HG03442 (cell line): ENCODE data around the gene HDAC4.
"Not testable (repeated sequence)": the region's sequence is repeated elsewhere in the genome, so short reads cannot be mapped to it uniquely, and the experiment has no call there.

ENCODE experiments used
- ATAC-seq: cut with Tn5 transposase; IDR thresholded peaks from one replicate; pipeline ENCODE4 v1.9.1; 2021; ENCODE audit warnings: mild to moderate bottlenecking, moderate library complexity; ENCODE audit not compliant: unreplicated experiment

Gene HDAC4

DNA sequence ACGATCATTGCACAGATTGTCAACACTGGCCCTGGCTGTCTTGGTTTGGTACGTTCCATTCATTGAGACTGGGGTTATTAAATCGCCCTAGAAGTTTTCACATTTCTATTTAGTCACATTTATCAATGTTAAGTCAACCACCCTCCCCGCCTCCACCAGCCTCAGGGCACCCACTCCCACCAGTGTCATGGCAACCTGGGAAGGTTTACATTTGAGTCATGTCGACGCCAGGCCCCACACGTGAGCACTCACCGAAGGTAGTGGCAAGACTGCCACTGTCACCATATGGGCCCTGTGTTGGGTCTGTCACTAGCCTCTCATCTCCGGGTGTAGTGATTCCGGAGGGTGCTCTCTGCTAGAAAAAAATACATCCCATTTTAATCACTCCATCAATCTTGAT, 358.8 kb downstream of the HDAC4 start:
- ATAC-seq, result no peak

DNA sequence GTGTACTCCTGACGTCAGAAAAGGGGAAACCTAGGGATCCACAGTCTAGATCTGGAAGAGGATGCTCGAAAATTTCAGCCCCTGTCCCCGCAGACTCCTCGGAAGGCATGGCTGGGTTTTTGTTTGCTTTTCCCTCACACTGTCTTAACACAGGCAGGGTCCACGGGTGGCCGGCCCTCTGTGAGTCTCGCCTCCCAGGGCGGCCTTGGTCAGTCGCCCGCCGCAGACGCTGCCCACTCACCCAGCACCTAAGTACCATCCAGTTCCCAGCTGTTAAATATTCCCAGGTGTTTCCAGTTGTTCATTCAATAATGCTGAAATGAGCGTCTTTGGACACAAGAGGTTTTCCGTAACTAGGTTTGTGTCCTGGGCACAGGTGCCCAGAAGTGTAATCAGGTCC, 359.8 kb downstream of the HDAC4 start:
- no peak for ATAC-seq

GRCh38 chr2:239040152-239040761, 360.6 kb downstream of the HDAC4 start:
- ATAC-seq, result no peak

DNA sequence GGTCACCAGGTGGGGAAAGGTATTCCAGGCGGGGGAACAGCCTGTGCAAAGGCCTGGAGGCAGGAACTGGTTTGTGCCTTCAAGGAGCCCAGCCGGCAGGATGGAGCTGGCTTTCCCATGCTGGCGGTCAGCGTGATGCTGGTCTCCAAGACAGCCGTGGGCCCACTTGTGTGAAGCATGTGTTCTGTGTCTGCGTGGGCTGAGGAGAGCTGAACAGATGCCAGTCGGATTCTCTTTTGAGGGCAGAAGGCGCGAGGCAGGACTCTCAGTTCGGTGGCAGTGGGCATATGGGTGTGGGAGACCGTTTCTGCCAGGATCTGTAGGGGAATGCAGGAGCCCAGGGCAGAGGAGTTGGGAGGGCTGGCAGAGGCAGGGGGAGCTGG, 361.4 kb downstream of the HDAC4 start:
- ATAC-seq, result no peak

- no peak for ATAC-seq
These were observed 361.9 kb downstream of the HDAC4 start for GRCh38 chr2:239038773-239039478.

DNA sequence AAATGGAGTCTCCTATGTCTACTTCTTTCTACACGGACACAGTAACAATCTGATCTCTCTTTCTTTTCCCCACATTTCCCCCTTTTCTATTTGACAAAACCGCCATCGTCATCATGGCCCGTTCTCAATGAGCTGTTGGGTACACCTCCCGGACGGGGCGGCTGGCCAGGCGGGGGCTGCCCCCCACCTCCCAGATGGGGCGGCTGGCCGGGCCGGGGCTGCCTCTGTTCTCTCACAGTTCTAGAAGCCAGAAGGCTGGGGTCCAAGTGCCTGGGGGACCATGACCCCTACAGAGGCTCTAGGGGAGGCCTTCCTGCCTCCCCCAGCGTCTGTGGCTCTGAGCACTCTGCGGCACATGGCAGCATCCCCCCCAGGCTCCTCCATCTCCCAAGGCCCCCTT, 362.5 kb downstream of the HDAC4 start:
- not testable (repeated sequence) for ATAC-seq

GRCh38 chr2:239037559-239037910, 363.3 kb downstream of the HDAC4 start:
- ATAC-seq, result no peak

DNA sequence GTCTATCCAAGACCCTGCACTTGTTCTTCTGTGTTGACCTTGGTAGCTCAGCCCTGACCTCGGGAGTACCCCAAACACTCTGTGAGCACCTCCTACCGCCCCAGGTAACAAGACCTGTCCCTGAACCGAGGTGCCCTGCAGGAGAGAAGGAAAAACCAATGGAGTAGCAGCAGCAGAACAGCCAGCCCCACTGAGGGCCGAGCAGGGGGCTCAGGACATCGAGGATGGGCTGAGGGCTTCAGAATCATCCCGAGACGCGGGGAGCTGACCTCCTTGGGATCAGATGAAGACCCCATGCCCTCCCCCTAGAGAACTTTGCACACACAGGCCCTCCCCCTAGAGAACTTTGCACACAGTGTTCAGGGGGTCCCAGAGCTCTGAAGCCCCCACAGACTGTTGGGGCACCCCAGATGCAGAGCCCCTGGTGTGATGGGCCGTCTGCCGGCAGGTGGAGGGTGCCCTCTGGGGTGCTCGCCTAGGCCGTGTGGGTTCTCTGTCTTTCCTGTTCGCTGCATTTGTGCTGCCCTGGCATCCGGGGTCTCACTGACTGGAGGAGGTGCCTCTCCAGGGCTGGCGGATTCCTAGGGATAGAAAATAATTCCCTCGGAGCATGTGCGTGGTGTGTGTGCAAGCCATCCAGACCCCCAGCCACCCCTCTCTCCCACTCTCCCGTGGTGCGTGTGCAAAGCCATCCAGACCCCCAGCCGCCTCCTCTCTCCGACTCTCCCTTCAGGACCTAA, 363.8 kb downstream of the HDAC4 start:
- ATAC-seq, result no peak

DNA sequence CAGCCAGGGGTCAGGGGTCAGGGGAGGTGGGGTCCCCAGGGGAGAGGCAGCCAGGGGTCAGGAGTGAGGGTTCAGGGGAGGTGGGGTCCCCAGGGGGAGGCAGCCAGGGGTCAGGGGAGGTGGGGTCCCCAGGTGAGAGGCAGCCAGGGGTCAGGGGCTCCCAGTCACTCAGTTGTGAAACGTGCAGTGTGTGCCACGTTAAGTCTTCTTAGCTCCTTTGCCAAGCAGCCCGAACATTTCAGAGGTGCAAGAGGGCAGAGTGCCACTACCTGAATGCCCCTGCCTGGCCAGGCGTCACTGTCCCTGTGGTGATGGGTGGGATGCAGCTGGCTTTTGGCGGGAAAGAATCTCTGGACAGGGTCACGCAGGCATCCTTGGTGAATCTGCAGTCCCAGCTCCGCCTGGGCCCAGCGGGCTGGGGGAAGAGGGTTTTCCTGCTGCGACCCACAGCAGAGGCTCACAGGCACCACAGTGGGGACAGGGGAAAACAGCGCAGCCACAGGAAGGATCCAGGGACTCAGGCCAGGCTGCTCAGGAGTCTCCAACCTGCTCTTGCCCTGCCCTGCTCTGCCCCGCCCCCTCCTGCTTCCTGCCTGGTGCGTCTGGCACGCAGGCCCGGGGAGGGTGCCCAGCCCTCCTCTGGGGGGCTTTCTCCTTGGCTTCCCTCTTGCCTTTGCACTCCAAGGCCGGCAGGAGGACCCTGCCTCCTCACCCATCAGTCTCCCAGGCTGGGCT, 364.7 kb downstream of the HDAC4 start:
- no peak for ATAC-seq

GRCh38 chr2:239035361-239035814, 365.4 kb downstream of the HDAC4 start:
- no peak for ATAC-seq

DNA sequence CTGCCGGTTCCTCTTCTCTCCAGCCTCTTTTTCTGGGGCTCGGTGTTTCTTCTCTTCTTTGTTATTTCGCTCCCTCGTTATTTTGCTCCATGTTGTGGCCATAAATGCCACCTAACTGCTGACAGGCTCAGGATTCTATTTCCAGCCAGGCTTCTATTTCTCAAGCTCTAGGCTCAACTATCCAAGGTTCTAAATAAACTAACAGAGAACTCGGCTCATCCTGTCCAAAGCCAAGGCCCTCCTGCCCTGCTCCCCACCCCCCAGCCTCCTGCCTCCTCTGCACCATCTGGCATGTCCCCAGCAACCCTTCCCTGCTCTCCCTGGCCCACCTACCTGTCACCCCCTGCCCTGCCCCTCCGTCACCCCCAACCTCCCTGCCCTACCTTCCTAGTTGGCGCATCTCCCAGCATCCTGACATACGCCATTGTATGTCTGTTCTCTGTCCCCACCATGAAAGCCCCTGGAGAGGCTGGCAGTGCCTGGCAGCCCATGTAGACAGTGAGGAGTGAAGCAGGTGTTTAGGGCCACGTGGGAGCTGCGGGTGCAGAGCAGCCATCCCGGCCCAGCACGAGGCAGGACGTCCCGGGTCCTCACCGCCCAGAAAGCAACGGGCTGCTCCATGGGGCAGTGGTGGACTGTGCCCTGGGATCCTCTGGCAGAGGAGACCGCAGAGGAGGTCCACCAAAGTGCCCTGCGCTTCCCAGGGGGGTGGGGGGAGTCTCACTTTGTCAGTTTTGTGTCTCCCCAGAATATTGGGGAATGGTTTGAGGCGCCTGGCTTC, 366.1 kb downstream of the HDAC4 start:
- ATAC-seq, result no peak

- no peak for ATAC-seq
These were observed 366.8 kb downstream of the HDAC4 start for GRCh38 chr2:239033801-239034560.

DNA sequence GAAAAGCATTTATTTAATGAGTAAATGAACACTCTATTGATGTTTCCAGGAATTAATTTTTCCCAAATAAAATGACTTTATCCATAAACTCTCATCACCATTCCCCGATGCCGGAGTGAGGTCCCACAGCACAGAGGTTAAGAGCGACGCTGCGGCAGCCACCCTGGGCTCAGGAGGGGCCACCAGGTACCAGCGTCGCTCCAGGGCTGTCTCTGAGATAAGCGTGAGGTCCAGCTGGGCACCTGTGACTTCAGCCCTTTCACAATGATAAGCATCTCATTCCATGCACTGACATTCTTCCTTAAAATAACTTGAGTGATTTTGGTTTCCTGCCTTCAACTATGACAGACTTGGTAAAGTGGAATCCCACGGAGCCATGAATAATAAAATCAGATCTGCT, 370.9 kb downstream of the HDAC4 start:
- no peak for ATAC-seq

GRCh38 chr2:239028253-239028619, 372.6 kb downstream of the HDAC4 start:
- ATAC-seq, result no peak

DNA sequence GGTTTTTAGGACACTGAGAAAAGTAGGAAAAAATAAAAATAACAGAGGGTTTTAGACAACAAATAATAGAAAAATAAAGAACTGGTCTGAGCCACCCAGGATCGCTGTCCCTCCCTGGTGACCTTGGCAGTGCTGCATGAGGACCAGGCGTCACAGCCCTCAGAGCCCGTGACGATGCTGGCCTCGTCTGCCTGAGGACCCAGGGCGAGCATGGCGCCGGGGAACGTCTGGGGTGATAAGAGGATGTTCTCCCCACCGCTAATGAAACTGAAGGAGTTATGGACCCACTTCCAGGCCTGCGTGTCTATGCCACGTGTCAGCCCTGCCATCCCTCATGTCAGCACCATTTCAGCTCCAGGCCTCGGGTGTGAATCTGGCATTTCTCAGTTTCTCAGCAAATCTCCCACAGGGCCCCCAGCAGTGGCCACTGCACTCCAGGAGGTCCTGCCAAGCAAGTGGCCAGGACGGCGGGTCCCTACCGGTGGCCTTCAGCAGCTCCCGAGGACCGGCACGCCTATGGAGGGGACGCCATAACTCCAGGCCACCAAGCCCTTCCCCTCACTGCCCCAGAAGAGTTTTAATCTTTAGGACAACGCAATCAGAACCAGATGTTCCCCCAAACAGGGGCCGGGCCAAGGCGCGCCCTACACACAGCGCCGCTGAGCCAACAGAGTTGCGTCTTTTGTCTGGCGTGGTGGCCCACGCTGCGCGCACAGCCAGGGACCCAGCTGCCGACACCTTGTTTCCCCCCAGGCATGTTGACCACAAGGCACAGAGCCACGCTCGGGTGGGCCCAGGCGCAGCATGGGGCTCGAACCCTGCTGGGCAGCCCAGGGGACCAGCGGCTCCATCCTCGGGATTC, 373.2 kb downstream of the HDAC4 start:
- ATAC-seq, result no peak

GRCh38 chr2:239026711-239027361, 374.0 kb downstream of the HDAC4 start:
- ATAC-seq, result no peak

DNA sequence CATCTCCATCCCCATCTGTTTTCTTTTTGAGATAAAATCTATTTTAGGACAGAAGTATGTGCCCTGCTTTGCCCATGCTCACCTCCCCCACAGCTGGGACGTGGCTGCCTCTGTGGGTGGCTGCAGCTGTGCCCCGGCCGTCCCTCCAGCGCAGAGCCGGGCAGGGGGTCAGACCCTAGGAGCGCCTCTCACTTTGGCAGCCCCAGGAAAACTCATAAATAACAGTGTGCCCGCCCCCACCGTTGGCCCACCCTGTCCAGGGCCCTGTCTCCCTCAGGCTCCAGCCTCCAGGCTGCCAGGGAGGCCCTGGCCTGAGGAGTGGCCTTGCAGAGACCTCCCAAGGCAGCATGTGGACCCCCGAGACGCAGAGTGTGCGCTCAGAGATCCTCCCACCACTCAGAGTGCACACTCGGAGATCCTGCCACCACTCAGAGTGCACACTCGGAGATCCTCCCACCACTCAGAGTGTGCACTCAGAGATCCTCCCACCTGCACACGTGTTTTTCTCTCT, 374.8 kb downstream of the HDAC4 start:
- no peak for ATAC-seq

GRCh38 chr2:239025096-239025801, 375.6 kb downstream of the HDAC4 start:
- no peak for ATAC-seq
